ENCODE results near the gene HMGXB4.
A peak's percentile ranks its signal among the peaks of the same experiment; 100 is the strongest.

The HMGXB4 gene

GRCh38 chr22:35329114-35329847 lies 72.0 kb downstream of the HMGXB4 start:
- DNase-seq, result no peak

- DNase-seq, result peak; percentile 77
Measured at GRCh38 chr22:35330258-35330861, 73.1 kb downstream of the HMGXB4 start.

GRCh38 chr22:35332278-35332677 lies 75.0 kb downstream of the HMGXB4 start:
- DNase-seq, result no peak

- DNase-seq, result no peak
Measured at GRCh38 chr22:35333220-35333619, 75.9 kb downstream of the HMGXB4 start.

- DNase-seq, result peak; percentile 17
Measured at GRCh38 chr22:35334004-35334403, 76.7 kb downstream of the HMGXB4 start.

- DNase-seq, result no peak
Measured at GRCh38 chr22:35335468-35335867, 78.2 kb downstream of the HMGXB4 start.

GRCh38 chr22:35335936-35336781 lies 78.9 kb downstream of the HMGXB4 start:
- DNase-seq, result no peak

- DNase-seq, result peak; percentile 30
Measured at GRCh38 chr22:35337932-35338331, 80.6 kb downstream of the HMGXB4 start.

GRCh38 chr22:35341090-35341874 lies 84.0 kb downstream of the HMGXB4 start:
- no peak for DNase-seq

GRCh38 chr22:35342390-35342789 lies 85.1 kb downstream of the HMGXB4 start:
- no peak for DNase-seq

GRCh38 chr22:35343664-35344550 lies 86.6 kb downstream of the HMGXB4 start:
- DNase-seq, result no peak

GRCh38 chr22:35344956-35345690 lies 87.8 kb downstream of the HMGXB4 start:
- no peak for DNase-seq

Data from CD4-positive, alpha-beta T cell treated with Interleukin-6 for 4 hours (primary cell).